ENCODE results near the gene NKTR.
A peak's percentile ranks its signal among the peaks of the same experiment; 100 is the strongest.

Gene NKTR

DNA sequence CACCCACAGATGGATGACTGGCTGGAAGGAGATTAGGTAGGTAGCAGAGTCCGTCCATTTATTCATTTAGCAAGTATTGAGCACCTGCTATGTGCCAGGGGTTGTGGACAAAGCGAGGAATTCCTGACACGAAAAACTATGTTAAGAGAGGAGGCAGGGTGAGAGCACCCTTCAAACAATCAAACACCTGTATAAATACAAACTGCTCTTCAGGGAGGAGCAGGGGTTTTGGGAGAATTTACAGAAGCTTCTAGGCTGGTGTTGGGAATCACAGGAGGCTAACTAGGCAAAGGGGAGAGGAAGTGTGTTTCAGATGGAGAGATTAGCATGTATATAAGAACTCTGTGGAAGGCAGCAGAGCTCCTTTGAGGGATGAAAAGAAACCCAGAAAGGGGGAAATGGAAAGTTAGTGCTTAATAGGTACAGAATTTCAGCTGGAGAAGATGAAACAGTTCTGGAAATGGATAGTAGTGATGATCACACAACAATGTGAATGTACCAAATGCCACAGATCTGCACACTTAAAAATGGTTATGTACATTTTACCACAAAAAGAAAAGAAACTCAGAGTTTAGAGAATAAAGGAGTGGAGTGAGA, 17.9 kb upstream of the NKTR start:
- Histone ChIP-seq H3K79me2 (ENCODE audit: insufficient read depth, low read depth) (no peaks in the 10 kb centered on the region; the same call in 1 of the 2 replicates), H4K20me1 (ENCODE audit: insufficient read depth) (no peaks in the 10 kb centered on the region), H3K4me3 (IDR thresholded peaks at IDR 0.05; ENCODE audit: insufficient read depth, low read depth, low read length) (peak overlapping the region; percentile 46), H3K36me3 (ENCODE audit: insufficient read depth) (no peaks in the 10 kb centered on the region), H3K4me2 (peak overlapping the region; percentile 85), H3K9ac (peak overlapping the region; percentile 71; the same call in 1 of the 2 replicates), H3K27me3 (ENCODE audit: insufficient read depth, low read depth) (no peaks in the 10 kb centered on the region), H2AFZ (ENCODE audit: low read depth) (peak overlapping the region; percentile 69; the same call in 1 of the 2 replicates), H3K27ac (peak overlapping the region; percentile 75; the same call in 1 of the 2 replicates), H3K4me1 (ENCODE audit: low read depth, poor library complexity, severe bottlenecking) (peaks cover 15% of the 10 kb centered on the region)
- TF ChIP-seq, protein P1, sequence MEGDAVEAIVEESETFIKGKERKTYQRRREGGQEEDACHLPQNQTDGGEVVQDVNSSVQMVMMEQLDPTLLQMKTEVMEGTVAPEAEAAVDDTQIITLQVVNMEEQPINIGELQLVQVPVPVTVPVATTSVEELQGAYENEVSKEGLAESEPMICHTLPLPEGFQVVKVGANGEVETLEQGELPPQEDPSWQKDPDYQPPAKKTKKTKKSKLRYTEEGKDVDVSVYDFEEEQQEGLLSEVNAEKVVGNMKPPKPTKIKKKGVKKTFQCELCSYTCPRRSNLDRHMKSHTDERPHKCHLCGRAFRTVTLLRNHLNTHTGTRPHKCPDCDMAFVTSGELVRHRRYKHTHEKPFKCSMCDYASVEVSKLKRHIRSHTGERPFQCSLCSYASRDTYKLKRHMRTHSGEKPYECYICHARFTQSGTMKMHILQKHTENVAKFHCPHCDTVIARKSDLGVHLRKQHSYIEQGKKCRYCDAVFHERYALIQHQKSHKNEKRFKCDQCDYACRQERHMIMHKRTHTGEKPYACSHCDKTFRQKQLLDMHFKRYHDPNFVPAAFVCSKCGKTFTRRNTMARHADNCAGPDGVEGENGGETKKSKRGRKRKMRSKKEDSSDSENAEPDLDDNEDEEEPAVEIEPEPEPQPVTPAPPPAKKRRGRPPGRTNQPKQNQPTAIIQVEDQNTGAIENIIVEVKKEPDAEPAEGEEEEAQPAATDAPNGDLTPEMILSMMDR (conservative IDR thresholded peaks at IDR 0.05; ENCODE audit: low read depth, low read length) = peak; percentile 36; the same call in 1 of the 2 replicates

GRCh38 chr3:42588625-42589024, 11.9 kb upstream of the NKTR start:
- TF ChIP-seq, protein P1 (conservative IDR thresholded peaks at IDR 0.05; ENCODE audit: low read depth, low read length) = no peak
- Histone ChIP-seq H3K4me1 (ENCODE audit: low read depth, poor library complexity, severe bottlenecking) (peaks cover 25% of the 10 kb centered on the region), H4K20me1 (ENCODE audit: insufficient read depth) (no peaks in the 10 kb centered on the region), H3K9ac (no peak overlapping the region), H2AFZ (ENCODE audit: low read depth) (no peak overlapping the region), H3K4me3 (IDR thresholded peaks at IDR 0.05; ENCODE audit: insufficient read depth, low read depth, low read length) (no peak overlapping the region), H3K27me3 (ENCODE audit: insufficient read depth, low read depth) (no peaks in the 10 kb centered on the region), H3K27ac (no peak overlapping the region), H3K36me3 (ENCODE audit: insufficient read depth) (no peaks in the 10 kb centered on the region), H3K4me2 (no peak overlapping the region), H3K79me2 (ENCODE audit: insufficient read depth, low read depth) (peaks cover 15% of the 10 kb centered on the region)

DNA sequence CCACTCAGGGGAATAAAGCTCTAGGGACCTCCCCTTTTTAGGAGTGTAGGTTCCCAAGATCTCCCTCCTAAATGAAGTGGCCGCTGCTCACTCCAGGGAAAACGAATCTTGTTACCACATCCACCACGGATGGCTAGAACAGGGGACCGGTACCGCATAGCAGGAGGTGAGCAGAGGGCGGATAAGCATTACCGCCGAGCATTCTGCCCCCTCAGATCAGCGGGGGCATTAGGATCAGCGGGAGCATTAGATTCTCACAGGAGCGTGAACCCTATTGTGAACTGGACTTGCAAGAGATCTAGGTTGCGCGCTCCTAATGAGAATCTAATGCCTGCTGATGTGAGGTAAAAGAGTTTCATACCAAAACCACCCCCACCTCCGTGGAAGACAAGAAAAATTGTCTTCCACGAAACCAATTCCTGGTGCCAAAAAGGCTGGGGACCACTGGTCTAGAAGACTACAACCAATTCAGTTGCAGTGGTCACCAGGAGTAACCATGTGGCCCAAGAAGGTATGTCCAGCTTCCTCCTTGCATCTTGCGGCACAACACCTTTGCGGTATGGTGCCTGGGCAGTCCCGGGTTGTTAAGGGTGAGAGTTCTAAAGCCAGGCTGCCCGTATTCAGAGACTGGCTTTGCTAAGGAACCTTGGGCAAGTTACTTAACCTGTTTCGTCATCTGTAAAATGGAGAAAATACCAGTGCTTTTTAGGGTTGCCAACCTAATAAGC, 10.9 kb upstream of the NKTR start:
- no peaks in the 10 kb centered on the region for H3K36me3 ChIP-seq (ENCODE audit: insufficient read depth)
- peaks cover 15% of the 10 kb centered on the region for H3K79me2 ChIP-seq (ENCODE audit: insufficient read depth, low read depth)
- H3K4me2 ChIP-seq = peak overlapping the region; percentile 71
- no peaks in the 10 kb centered on the region for H4K20me1 ChIP-seq (ENCODE audit: insufficient read depth)
- peaks cover 27% of the 10 kb centered on the region for H3K4me1 ChIP-seq (ENCODE audit: low read depth, poor library complexity, severe bottlenecking)
- no peak overlapping the region; the same call in 1 of the 2 replicates for H3K9ac ChIP-seq
- TF ChIP-seq, protein P1 (conservative IDR thresholded peaks at IDR 0.05; ENCODE audit: low read depth, low read length) = no peak
- H2AFZ ChIP-seq (ENCODE audit: low read depth) = peak overlapping the region; percentile 64; the same call in 1 of the 2 replicates
- peak overlapping the region; percentile 68 for H3K27ac ChIP-seq
- no peaks in the 10 kb centered on the region for H3K27me3 ChIP-seq (ENCODE audit: insufficient read depth, low read depth)
- H3K4me3 ChIP-seq (IDR thresholded peaks at IDR 0.05; ENCODE audit: insufficient read depth, low read depth, low read length) = no peak overlapping the region

DNA sequence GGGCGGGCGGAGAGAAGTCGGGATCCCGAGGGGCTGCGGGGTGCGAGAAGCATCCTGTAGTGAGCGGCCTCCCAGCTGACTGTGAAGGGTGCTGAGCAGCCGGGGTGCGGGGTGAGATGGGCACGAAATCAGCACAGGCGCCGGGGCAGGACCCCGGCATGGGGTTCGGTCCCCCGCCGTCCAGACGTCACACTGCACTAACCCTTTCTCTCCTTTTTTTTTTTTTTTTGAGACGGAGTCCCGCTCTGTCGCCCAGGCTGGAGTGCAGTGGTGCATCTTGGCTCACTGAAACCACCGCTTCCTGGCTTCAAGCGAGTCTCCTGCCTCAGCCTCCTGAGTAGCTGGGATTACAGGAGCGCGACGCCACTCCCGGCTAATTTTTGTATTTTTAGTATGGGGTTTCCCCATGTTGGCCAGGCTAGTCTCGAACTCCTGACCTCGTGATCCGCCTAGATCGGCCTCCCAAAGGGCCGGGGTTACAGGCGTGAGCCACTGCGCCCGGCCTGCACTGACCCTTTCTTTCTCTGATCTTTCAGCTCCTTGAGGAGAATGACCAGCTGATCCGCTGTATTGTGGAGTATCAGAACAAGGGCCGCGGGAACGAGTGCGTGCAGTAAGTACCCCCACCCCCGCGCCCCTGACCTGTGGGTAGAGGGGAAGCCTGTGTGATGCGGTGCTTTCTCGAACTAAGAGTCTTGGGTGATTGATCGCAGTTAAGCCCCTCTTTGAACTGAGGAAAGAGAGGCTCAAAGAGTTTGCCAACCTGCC, 9.3 kb upstream of the NKTR start:
- Histone ChIP-seq H3K27me3 (ENCODE audit: insufficient read depth, low read depth) (no peaks in the 10 kb centered on the region), H3K27ac (no peak overlapping the region), H3K9ac (peak overlapping the region; percentile 41; the same call in 1 of the 2 replicates), H3K4me3 (IDR thresholded peaks at IDR 0.05; ENCODE audit: insufficient read depth, low read depth, low read length) (no peak overlapping the region), H2AFZ (ENCODE audit: low read depth) (no peak overlapping the region), H3K79me2 (ENCODE audit: insufficient read depth, low read depth) (peaks cover 15% of the 10 kb centered on the region), H3K4me2 (peak overlapping the region; percentile 63), H4K20me1 (ENCODE audit: insufficient read depth) (no peaks in the 10 kb centered on the region), H3K36me3 (ENCODE audit: insufficient read depth) (no peaks in the 10 kb centered on the region), H3K4me1 (ENCODE audit: low read depth, poor library complexity, severe bottlenecking) (peaks cover 40% of the 10 kb centered on the region)
- TF ChIP-seq, protein P1 (conservative IDR thresholded peaks at IDR 0.05; ENCODE audit: low read depth, low read length) = no peak
